Retinal pigment epithelial cell (primary cell): Measurements from ENCODE around the gene TRUB1.

Source experiments
- DNase-seq: peaks from one replicate; pipeline ENCODE4 v3.0.0-alpha.2; 2010; ENCODE audit warnings: low read depth
- H3K4me3 ChIP-seq: 2 replicates; pipeline ENCODE4 v1.5.1; 2011; ENCODE audit warnings: mild to moderate bottlenecking, low read length, control low read depth, moderate library complexity
- CTCF ChIP-seq: conservative IDR thresholded peaks from 2 replicates; pipeline ENCODE4 v1.5.1; 2011; ENCODE audit warnings: low read depth, low read length, control low read depth, inconsistent platforms

The TRUB1 gene

GRCh38 chr10:115024371-115024770, 86.4 kb downstream of the TRUB1 start:
- no peak for TF ChIP-seq CTCF
- no peak overlapping the region for H3K4me3 ChIP-seq

GRCh38 chr10:115026056-115026745, 88.2 kb downstream of the TRUB1 start:
- no peak overlapping the region for H3K4me3 ChIP-seq
- TF ChIP-seq CTCF: no peak
- no peak for DNase-seq

More at GRCh38 chr10:115024371-115024770, 86.4 kb downstream of the TRUB1 start:
- DNase-seq: no peak

GRCh38 chr10:115026746-115027140, 88.7 kb downstream of the TRUB1 start:
- TF ChIP-seq CTCF: no peak
- no peak for DNase-seq

More at GRCh38 chr10:115026746-115027140, 88.7 kb downstream of the TRUB1 start:
- H3K4me3 ChIP-seq: no peak overlapping the region
